Measurements from ENCODE around the gene DCDC1.
A peak's percentile ranks its signal among the peaks of the same experiment; 100 is the strongest.

GRCh38 chr11:31106968-31107576, 262.5 kb downstream of the DCDC1 start:
- TF ChIP-seq EZH2phosphoT487 (IDR thresholded peaks at IDR 0.05; ENCODE audit: low read depth) (no peak), CTCF (IDR thresholded peaks at IDR 0.05; ENCODE audit: low read depth, low read length) (peak; percentile 93)
